C1 segment of cervical spinal cord (tissue), 14 donors: Measurements from ENCODE around the gene SLC7A1.

Source experiments
- DNase-seq, 14 donors: peaks; one replicate each; lab custom pipeline; 2025; lab: John Stamatoyannopoulos, UW

SLC7A1 gene

DNA sequence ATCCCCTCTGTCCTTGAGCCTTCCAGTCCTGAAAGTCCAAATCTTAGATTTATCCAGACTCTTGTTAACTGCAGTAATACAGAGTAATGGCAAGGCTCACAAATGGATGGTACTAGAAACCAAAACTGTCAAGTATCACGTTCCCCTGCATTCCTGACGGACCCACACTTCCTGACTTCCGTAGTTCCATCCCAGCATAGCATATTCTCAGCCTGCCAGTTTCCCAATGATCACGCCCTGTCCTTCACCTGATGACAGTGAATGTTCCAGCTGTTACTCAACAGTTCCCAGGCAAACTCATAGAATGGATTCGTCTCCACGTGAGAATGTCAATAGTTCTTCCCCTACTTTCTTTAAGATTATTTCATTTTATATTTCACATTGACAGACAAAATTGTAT, 33.6 kb downstream of the SLC7A1 start:
- no peak for DNase-seq

DNA sequence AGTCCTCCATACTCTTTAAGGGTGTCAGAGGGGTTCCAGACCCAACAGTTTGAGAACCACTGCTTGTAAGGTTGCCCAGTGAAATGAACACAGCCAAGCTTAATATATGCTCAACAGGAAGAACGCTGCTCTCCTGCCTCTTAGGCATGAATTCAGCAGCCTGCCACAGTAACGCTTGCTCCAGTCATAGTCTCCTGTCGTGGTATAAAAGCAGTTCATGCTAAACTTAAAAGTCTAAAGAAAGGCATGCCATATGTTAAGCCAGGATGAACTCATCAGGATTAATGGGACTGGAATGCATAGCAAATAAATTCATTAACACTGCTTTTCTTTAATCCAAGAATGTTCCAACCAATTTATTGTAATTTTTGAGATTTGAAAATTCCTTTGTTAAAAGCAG, 38.7 kb downstream of the SLC7A1 start:
- DNase-seq: no peak

DNA sequence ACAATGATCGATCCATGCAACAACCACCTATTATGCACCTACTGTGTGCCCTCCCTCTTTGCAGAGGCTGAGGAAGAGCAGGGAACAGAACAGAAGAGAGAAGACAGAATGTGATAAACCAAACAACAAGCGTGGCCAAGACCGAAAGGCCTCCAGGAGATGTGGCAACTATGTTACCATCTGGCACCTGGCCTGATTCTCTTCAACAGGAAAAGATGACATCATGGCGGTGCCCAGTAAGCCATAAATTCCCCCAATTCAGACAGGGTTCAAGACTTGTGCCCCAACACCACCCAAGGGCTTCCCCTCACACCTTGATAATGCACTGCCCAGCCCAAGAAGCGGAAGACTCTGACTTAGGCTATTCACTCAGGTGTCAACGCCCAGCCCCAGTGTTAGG, 44.3 kb downstream of the SLC7A1 start:
- no peak for DNase-seq

DNA sequence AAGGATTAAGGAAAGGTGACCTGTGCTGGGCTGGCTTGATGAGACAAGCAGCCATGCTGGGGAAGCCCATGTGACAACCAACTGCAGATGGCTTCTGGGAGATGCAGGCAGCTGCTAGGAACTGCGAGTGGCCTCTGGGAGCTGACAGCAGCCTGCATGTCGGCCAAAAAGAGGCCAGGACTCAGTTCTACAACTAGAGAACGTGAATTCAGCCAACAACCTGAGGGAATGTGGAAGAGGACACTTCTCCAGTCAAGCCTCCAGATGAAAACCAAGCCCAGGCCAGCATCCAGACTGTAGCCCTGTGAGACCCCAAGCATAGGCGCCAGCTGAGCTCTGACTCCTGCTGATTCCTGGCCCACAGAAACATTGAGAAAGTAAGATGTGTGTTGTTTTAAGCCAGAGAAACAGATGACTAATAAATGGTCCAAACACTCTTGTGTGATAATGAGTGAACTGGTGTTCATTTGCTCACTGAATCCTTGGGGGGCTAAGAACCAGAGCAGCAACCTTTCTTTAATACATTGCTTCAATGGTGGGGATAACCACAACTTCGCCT, 45.0 kb downstream of the SLC7A1 start:
- no peak for DNase-seq

DNA sequence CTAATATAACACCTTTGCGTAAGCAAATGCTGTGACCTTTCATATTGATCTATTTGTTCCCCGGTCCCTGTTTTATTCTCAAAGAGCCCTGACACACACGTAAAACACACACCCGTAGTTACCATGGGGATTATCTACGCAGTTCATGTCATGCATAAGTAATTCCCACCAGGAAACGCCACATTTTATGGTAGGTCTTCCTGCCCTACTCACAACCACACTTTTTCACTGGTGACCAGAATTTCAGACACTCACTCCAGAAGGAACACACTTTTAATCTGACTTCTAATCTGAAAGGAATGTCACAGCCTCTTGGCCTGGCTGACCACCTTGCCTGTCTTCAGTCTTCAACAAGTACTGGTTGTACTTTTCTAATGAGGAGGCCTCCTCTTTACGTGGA, 46.8 kb downstream of the SLC7A1 start:
- DNase-seq: no peak

DNA sequence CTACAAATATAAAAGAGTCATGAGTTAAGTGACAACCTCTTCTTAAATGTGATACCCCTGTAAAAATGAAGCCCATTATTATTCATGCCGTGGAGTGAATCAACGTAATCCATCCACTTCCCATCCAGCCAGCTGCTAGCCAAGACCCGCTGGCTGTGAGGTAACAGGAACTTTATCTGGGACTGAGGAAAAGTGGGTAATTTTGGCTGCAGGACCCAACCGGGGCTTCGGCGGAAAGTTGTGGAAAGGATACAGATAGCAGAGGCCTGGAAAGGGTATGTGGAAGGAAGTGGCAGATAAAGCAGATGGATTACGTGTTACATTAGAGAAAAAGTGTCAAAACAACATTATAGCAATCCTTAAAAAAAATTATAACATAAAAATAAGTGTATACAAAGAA, 48.3 kb downstream of the SLC7A1 start:
- no peak for DNase-seq

DNA sequence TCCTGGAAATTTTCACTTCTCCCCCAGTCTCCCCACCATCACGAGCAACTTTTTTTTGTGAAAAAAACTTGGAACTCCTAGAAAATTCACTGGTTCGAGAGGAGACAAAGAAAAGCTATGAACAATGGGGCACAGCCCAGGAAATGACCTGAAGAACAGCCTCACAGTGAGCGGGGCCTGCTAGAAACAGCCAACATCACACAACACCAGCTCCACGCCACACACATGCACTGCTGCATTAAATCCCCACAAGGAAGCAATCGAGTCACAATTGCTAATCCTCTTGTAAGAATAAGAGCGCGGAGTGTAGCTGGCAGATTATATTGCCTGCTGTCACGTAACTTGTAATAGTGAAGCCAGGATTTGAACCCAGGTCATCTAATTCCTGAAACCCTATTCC, 48.8 kb downstream of the SLC7A1 start:
- no peak for DNase-seq

DNA sequence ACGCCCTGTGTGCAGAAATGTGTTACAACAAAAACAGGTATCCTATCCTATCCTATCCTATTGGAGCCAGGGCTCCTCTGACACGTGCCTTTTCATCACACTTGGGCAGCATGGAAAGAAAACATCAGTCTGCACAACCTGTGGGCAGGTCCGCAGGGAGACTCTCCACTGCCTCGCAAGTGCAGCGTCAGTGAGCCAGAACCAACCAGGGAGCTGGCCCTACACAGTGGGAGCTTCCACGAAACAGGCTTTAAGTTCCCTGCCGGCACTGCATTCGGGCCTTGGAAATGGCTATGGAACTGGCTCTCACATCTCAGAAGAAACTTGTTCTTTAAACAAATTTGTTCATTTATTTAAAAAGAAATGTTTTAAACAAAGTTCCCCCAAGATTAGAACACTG, 49.5 kb downstream of the SLC7A1 start:
- no peak for DNase-seq

DNA sequence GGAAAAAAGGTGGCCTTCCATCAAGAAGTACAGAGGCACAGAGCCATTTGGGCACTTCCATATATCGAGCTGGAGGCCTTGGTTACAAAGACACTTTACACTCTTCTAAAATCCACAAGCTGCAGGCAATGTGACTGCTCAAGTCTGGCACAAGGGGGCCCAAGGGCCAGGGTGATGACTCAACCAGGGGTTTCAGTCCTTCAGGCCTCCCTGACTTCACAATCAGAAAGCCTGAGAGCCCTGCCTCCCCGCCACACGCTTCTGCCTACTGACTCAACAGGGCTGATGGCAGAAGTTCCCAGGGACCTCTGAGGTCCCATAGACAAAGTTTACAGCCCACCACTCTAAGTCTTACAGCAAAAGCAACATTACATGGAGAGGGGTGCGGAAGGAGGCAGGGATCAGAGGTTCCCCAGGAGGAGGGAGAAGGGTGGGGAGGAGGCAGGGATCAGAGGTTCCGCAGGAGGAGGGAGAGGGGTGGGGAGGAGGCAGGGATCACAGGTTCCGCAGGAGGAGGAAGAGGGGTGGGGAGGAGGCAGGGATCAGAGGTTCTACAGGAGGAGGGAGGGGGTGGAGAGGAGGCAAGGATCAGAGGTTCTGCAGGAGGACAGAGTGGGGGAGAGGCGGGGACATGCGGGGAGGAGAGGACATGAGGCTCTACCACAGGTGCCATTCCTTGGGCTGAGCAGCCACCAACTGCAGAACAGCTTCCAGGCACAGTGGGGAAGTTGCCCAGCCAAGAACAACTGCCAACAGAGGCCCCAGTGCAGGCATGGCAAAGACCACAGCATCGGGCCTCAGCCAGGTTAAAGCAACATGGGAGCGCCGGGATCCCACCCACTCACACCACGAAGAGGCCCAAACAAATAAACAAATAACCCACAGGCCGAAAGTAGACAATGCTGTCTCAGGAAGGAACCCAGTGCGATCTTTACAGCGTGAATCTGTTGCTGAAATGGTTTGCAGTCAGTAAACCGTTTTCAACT, 52.0 kb downstream of the SLC7A1 start:
- peak in 1 of 14 donors; percentile 23 for DNase-seq

DNA sequence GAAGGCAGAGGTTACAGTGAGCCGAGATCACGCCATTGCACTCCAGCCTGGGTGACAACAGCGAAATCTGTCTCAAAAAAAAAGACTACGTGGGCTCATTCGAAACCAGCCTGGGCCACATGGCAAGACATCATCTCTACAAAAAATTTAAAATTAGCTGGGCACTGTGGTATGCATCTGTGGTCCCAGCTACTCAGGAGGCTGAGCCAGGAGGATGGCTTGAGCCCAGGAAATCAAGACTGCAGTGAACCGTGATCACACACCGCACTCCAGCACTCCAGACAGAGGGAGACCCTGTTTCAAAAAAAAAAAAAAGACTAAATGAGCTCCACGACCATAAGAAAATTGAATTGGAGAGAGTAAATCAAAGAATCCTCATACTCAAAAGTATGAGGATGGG, 53.1 kb downstream of the SLC7A1 start:
- DNase-seq: no peak

DNA sequence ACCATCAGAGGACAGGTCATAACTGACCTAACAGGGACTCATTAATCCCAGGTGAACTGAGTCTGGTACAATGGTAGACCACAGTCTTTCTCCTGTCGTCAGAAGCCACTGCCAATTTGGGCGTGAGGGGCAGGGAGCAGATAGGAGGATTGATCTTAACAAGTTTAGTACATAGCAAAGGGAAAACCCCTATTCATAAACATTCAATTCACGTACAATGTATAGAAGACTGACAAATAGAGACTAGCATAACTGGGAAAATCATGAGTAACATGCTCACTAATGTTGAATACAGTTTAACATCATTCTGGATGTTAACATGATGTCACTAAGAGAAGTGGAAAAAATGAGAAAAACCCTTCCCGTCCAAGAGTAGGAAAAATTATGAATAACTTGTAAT, 54.1 kb downstream of the SLC7A1 start:
- no peak for DNase-seq

DNA sequence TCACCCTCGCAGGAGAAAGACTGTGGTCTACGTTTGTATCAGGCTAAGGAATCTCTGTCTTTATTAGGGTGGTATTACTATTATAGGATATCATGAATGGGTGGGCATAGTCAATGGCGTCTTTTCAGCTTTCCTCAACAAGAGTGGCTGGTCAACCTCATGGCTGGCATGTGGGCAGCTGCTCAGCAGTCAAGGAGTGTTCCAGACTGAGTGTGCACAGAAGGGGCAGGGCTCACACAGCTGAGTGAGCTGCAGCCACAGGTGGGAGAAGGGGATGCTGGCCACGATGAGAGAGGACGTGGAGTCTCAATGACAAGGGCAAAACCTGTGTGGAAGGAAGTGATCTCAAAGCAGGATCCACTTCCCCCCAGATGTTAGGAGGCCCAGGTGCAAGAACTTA, 54.7 kb downstream of the SLC7A1 start:
- no peak for DNase-seq

DNA sequence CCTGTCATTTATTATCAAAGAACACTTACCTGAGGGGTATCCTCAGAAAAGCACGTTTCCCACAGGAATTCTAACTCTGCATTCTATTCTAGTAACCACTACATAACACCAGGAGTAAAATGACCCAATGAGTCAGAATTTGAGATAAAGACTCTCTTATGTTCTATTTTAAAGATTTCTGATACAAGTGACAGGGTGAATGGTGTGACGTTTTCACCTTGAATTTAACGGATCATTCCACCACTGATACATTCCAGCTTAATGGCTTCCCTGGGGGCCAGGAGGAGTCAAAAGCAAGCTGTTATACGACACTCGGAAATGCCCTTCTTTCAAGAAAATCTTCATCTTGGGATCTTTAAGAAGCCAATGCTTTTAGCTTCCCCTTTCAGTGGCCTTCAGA, 55.2 kb downstream of the SLC7A1 start:
- DNase-seq: no peak

DNA sequence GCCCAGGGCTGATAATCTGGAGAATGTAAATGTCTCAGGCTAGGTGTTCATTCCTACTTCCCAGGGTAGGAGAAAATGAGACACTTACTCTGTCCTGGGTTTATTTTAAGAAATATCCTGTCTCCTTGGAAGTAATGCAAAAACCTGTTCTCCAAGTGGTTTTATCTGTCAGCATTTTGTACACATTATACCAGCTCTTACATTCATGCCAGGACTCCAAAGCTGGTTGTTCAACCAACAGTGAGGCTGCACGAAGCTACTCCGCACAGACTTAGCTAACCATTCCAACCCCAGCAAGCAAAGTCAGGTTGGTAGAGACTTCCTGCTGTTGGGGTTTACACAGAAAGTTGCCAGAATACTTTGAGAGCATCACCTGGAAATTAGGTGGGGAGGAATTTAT, 55.6 kb downstream of the SLC7A1 start:
- no peak for DNase-seq

DNA sequence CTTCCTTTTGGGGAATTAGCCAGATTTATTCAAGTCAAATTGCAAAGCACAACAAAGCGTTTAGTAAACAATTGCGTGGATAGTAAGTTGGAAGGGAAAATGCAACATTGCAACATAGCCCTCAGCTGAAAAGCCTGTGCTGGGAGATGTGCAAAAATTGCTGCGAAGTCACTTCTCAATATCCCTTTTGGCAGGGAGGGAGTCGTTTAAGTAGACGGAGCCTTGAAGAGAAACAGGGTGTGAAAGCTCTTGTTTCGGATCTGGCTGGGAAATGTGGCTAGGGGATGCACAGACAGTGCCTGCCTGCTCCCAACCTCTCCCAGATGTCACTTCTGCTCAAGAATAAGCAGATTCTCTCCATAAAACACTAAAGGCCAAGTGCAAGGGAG, 56.8 kb downstream of the SLC7A1 start:
- DNase-seq: no peak

DNA sequence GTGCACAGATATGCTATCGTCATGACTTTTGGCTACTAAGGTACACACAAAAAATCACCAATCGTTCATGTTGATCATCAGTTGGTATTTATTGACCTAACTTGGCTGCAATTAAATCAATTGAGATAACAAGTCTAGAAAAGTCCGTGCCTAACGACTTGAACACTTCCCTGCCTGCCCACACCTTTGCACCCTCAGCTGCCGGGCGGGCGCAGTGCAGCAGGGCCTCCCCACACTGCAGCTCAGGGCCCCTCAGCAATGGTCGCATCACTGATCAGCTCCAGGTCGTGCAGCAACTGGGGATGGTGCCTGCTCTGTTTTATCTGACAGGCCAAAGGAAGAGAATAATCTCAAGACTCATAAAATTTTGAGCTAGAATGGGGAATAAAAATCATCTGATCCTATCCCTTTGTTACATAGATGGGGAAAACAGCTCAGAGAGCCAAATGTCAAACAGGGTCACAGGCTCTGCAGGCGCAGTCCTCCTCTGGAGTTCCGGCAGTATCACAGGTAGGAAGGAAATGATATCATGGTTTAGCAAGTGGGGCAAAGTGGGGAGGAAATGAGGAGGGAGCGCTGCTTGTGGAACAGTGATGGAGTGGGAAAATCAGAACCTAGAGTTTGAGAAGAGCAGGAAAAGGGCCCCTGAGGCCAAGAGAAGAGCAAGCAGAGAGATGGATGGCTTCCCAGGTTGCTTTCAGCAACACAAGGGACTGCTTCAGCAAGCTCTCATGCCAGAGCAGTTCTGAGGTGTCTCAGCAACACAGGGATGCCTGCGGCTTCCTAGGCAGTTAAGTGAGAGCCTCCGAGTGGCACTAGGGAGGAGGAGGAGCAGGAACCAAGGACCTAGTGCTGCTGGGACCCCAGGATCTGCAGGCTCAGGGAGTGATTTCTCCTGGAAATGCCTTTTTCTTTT, 57.5 kb downstream of the SLC7A1 start:
- DNase-seq: peak in 1 of 14 donors; percentile 29

DNA sequence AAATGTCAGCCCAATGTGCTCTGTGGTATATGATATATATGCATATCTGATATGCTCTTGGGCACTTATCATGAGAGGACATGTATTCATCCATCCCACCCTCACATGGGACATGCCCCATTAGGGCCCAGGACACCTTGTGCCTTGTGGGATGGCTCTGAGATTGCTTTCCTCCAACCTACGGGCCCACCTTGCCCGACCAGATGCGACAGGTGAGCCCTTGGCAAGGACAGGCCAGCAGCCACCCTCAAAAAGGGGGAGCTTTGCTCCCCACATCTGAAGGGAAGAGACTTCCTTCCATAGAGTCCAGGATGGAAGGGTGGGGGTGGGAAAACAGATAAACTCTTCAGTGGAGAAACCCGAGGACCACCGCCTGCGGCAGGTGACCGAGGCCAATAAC, 58.6 kb downstream of the SLC7A1 start:
- no peak for DNase-seq

DNA sequence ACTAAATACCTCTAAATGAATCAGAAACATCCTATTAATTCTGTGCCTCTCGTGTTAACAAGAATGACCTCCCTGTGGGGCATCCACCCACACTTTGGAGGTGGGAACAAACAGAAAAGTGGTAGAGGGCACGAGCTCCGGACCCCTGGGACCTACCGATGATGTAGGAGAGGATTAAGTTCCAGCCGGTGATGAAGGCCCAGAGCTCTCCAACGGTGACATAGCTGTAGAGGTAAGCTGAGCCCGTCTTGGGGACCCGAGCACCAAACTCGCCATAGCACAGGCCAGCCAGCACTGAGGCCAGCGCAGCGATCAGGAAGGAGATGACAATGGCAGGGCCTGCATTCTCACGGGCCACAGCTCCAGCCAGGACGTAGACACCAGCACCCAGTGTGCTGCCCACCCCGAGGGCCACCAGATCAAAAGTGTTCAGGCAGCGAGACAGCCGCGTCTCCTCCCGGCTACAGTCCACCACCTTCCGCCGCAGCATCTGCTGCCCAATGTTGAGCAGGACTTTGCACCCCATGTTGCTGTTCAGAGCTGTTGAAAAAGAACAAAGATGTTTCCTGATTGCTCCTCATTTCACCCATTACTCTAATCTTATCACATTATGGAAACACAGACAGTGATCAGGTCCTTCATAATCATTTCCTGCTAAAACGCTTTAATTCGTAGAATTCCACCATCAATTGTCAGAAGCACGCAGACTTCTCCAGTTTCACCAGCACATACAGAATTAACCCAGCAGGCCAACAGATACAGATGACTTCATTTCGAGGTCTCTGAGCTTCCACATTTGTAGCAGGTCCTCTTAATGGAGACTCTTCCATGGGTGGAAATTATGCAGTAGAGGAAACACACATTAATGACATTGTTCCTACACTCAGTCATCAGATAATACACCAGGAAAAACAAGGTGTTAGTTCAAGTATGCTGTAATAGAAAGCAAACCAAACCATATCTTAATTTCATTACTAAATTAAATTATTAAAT, 59.5 kb downstream of the SLC7A1 start:
- no peak for DNase-seq

DNA sequence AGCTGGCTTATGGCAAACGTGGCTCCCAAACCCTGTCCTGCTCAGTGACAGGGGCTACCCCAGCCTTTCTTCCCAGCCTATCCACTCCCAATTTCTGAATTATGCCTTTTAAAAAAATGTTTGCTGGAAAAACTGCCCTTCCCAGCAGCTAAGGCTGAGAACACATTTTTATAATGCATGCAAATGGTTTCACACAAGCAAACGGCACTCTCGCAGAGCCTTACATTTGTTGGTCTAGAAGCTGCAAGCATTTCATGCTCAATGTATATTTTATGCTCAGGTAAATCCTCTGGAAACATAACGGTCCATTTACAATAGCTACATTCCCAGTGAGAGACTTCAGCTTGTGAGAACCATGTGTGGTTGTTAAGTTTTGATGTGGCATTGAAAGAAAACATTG, 61.4 kb downstream of the SLC7A1 start:
- DNase-seq: no peak

DNA sequence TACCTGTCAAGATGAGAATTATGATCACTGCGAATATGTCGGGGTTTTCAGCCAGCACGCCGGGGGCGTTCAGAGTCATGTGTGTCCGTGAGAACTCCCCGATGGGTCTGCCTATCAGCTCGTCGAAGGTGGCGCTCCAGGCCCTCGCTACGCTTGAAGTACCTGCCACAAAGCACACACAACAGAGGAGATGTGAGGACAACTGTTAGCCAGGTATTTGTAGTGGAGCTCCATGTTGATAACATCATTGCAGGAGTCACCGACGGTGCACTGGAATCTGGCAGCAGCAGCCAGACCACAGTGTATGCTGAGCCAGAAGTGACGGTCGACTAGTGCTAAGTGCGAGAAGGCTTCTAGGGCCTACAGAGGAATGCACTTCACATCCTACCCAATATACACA, 62.7 kb downstream of the SLC7A1 start:
- DNase-seq: no peak

DNA sequence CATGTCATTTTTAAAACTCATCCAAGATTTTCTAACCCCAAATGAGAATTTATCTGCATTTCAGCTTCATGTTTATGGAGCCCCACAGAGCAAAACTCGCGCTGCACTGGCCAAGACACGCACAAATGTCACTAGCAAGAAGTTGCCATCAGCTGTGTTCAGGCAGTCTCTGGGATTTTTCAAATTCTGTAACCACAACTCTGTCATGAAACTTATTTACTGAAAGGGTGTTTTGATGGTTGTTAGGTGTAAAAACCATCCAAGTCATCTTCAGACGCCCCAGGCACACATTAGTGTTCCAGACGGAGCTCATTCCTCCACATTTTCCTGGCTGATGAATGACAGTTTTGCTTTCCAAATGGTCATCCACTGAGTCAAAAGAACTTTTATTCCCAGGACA, 63.4 kb downstream of the SLC7A1 start:
- no peak for DNase-seq
